HCT116 (cell line): ENCODE results near the gene ADD1. TPM values are rescaled to one million over a fixed set of nuclear protein-coding genes. Genes with fewer than 3 reads are reported as not detected.

ENCODE experiments used
- ATAC-seq: fragments of 200-7000 bp; cut with Tn5 transposase; 2 replicates; pipeline ENCODE4 v1.9.1; 2020; ENCODE audit warnings: mild to moderate bottlenecking, moderate library complexity
- BruUV-seq: library from RNA; stranded (reverse); fragments of 400-500 nt; replicated peaks from 2 replicates; lab custom pipeline; 2021; lab: Mats Ljungman, UMichigan
- CTCF ChIA-PET: fragments of 300-600 bp; sonication (Branson Sonifier 250); formaldehyde crosslinking; loops from one replicate; lab custom pipeline; 2021; ENCODE audit warnings: antibody characterized with exemption; lab: Charles Lee
- POLR2A ChIA-PET: fragments of 300-600, 350-600 bp; sonication (Branson Sonifier 250); formaldehyde crosslinking; loops from one replicate; lab custom pipeline; 2021; ENCODE audit warnings: antibody characterized with exemption; lab: Charles Lee
- RAD21 ChIA-PET, 2 experiments: fragments of 300-600 bp; sonication (Branson Sonifier 250); formaldehyde crosslinking; loops; one replicate each; lab custom pipeline; 2023; ENCODE audit warnings: low total read pairs in 2 of 2; ENCODE audit not compliant: uncharacterized antibody in 2 of 2, unreplicated experiment in 2 of 2, low non-redundant PET in 1 of 2; lab: Charles Lee
- DNase-seq: peaks from one replicate; pipeline ENCODE4 v3.0.0-alpha.2; 2010; ENCODE audit warnings: low read depth, low spot score
- H2AFZ ChIP-seq: fragments of 200-600 bp; shearing (Covaris generic), sonication (generic); 2 replicates; pipeline ENCODE4 v1.6.1; 2017; ENCODE audit warnings: low read depth, mixed run types, mixed read lengths, antibody characterized with exemption, low read length; ENCODE audit not compliant: poor library complexity, severe bottlenecking
- H3K27ac ChIP-seq: 2 replicates; pipeline ENCODE4 v1.5.1; 2012; ENCODE audit warnings: low read depth, low read length
- H3K27me3 ChIP-seq: fragments of 200-600 bp; sonication (generic); 2 replicates; pipeline ENCODE4 v1.6.1; 2016; ENCODE audit warnings: mixed run types, low read length, mixed read lengths; ENCODE audit not compliant: insufficient read depth
- H3K36me3 ChIP-seq, 2 experiments: fragments of 200-500 bp in 1 of 2; fragments of 200-600 bp in 1 of 2; sonication (Bioruptor generic) in 1 of 2; sonication (generic) in 1 of 2; 2 replicates each; pipeline versions ENCODE4 v1.5.1 to v1.6.1; 2014 to 2016; ENCODE audit warnings: low read length in 2 of 2, inconsistent platforms in 1 of 2, mixed read lengths in 1 of 2, mixed run types in 1 of 2; ENCODE audit not compliant: insufficient read depth in 2 of 2, control insufficient read depth in 1 of 2
- H3K4me1 ChIP-seq, 2 experiments: fragments of 200-600 bp in 1 of 2; sonication (generic) in 1 of 2; 2 replicates each; pipeline versions ENCODE4 v1.5.1 to v1.6.1; 2012 to 2017; ENCODE audit warnings: low read length in 2 of 2, inconsistent platforms in 1 of 2, mild to moderate bottlenecking in 1 of 2, mixed read lengths in 1 of 2, mixed run types in 1 of 2, moderate library complexity in 1 of 2; ENCODE audit not compliant: insufficient read depth in 2 of 2, control insufficient read depth in 1 of 2
- H3K4me2 ChIP-seq: fragments of 200-600 bp; sonication (generic); 2 replicates; pipeline ENCODE4 v1.6.1; 2017; ENCODE audit warnings: mixed run types, low read length, mixed read lengths
- H3K4me3 ChIP-seq, 2 experiments: fragments of 200-600 bp in 1 of 2; sonication (generic) in 1 of 2; replicated peaks in 1 of 2; 2 replicates each; pipeline ENCODE4 v1.5.1; 2011 to 2016; ENCODE audit warnings: low read length in 2 of 2, control low read depth in 1 of 2, low read depth in 1 of 2, mild to moderate bottlenecking in 1 of 2, mixed read lengths in 1 of 2, mixed run types in 1 of 2
- H3K79me2 ChIP-seq: fragments of 200-600 bp; sonication (generic); 2 replicates; pipeline ENCODE4 v1.6.1; 2017; ENCODE audit warnings: mild to moderate bottlenecking, mixed run types, low read length, moderate library complexity, mixed read lengths; ENCODE audit not compliant: insufficient read depth
- H3K9ac ChIP-seq: fragments of 200-600 bp; sonication (generic); 2 replicates; pipeline ENCODE4 v1.6.1; 2016; ENCODE audit warnings: low read length, mixed read lengths
- H3K9me2 ChIP-seq: fragments of 200-600 bp; sonication (generic), shearing (Covaris generic); 2 replicates; pipeline ENCODE4 v1.6.1; 2017; ENCODE audit warnings: mixed run types, mild to moderate bottlenecking, moderate library complexity; ENCODE audit not compliant: insufficient read depth
- H3K9me3 ChIP-seq, 2 experiments: fragments of 200-500 bp in 1 of 2; fragments of 200-600 bp in 1 of 2; sonication (Bioruptor generic) in 1 of 2; sonication (generic) in 1 of 2; 2 replicates each; pipeline ENCODE4 v1.6.1; 2014 to 2017; ENCODE audit warnings: low read length in 2 of 2, mixed read lengths in 2 of 2, inconsistent platforms in 1 of 2, low read depth in 1 of 2, mild to moderate bottlenecking in 1 of 2, mixed run types in 1 of 2, moderate library complexity in 1 of 2; ENCODE audit not compliant: control insufficient read depth in 1 of 2, insufficient read depth in 1 of 2
- H4K20me1 ChIP-seq: fragments of 200-600 bp; sonication (generic), shearing (Covaris generic); 2 replicates; pipeline ENCODE4 v1.6.1; 2017; ENCODE audit warnings: mixed run types, mild to moderate bottlenecking, moderate library complexity; ENCODE audit not compliant: insufficient read depth
- CBX3 ChIP-seq: IDR thresholded peaks from 2 replicates; pipeline ENCODE4 v1.6.1; 2012; ENCODE audit warnings: low read depth
- CEBPB ChIP-seq: IDR thresholded peaks from 2 replicates; pipeline ENCODE4 v1.6.1; 2012; ENCODE audit warnings: low read depth
- ELF1 ChIP-seq: IDR thresholded peaks from 2 replicates; pipeline ENCODE4 v1.6.1; 2012; ENCODE audit warnings: low read depth, borderline replicate concordance
- EZH2 ChIP-seq: fragments of 200-600 bp; sonication (generic); IDR thresholded peaks from 2 replicates; pipeline ENCODE4 v1.6.1; 2017; ENCODE audit warnings: antibody characterized with exemption, mixed run types
- EZH2phosphoT487 ChIP-seq: fragments of 200-600 bp; IDR thresholded peaks from 2 replicates; pipeline ENCODE4 v1.6.1; 2018; ENCODE audit warnings: antibody characterized with exemption, borderline replicate concordance
- FOSL1 ChIP-seq: IDR thresholded peaks from 2 replicates; pipeline ENCODE4 v1.6.1; 2012; ENCODE audit warnings: low read depth
- POLR2A ChIP-seq: IDR thresholded peaks from 2 replicates; pipeline ENCODE4 v1.7.0; 2011; ENCODE audit warnings: borderline replicate concordance; ENCODE audit not compliant: insufficient read depth, insufficient read length; ENCODE audit errors: extremely low read depth
- RAD21 ChIP-seq: IDR thresholded peaks from 2 replicates; pipeline ENCODE4 v1.6.1; 2012; ENCODE audit warnings: low read depth, mild to moderate bottlenecking
- SIN3A ChIP-seq: IDR thresholded peaks from 2 replicates; pipeline ENCODE4 v1.6.1; 2012; ENCODE audit warnings: low read depth
- SRF ChIP-seq: IDR thresholded peaks from 2 replicates; pipeline ENCODE4 v1.6.1; 2012; ENCODE audit warnings: low read depth
- TCF7L2 ChIP-seq: IDR thresholded peaks from 2 replicates; pipeline ENCODE4 v1.7.0; 2011; ENCODE audit warnings: borderline replicate concordance, inconsistent platforms; ENCODE audit not compliant: insufficient read depth, insufficient read length; ENCODE audit errors: extremely low read depth
- YY1 ChIP-seq: IDR thresholded peaks from 2 replicates; pipeline ENCODE4 v1.6.1; 2011; ENCODE audit warnings: low read length, low read depth, moderate library complexity, mild to moderate bottlenecking; ENCODE audit not compliant: insufficient replicate concordance; ENCODE audit errors: extremely low read depth
- ZNF274 ChIP-seq: fragments of 200-500 bp; sonication (Bioruptor generic); IDR thresholded peaks from 2 replicates; pipeline ENCODE4 v1.6.1; 2014; ENCODE audit warnings: mild to moderate bottlenecking, low read depth, low read length, inconsistent platforms
- intact Hi-C: fragments of 100-400 bp; cut with micrococcal nuclease; formaldehyde crosslinking; loops from 2 replicates; pipeline ENCODE4 v1.10.0; 2022
- total RNA-seq: library from RNA; stranded (reverse); gene quantifications from one replicate; pipeline ENCODE4 v1.2.1, GENCODE V29; 2021; ENCODE audit not compliant: unreplicated experiment
- TF ChIP-seq, protein P1 (sequence below): IDR thresholded peaks from 2 replicates; pipeline ENCODE4 v1.6.1; 2011; ENCODE audit warnings: mild to moderate bottlenecking, low read length, moderate library complexity; ENCODE audit not compliant: insufficient replicate concordance; ENCODE audit errors: extremely low read depth
- TF ChIP-seq, protein P2 (sequence below), 3 experiments: fragments of 200-600 bp in 1 of 3; sonication (generic) in 1 of 3; IDR thresholded peaks in 2 of 3; conservative IDR thresholded peaks in 1 of 3; 2 replicates each; pipeline ENCODE4 v1.5.1; 2012 to 2017; ENCODE audit warnings: low read depth in 2 of 3, low read length in 2 of 3, antibody characterized with exemption in 1 of 3, borderline replicate concordance in 1 of 3, control low read depth in 1 of 3, mild to moderate bottlenecking in 1 of 3, mixed read lengths in 1 of 3, mixed run types in 1 of 3, moderate library complexity in 1 of 3; ENCODE audit not compliant: insufficient read depth in 1 of 3
- TF ChIP-seq, protein P3 (sequence below): IDR thresholded peaks from 2 replicates; pipeline ENCODE4 v1.6.1; 2012; ENCODE audit warnings: low read depth

ADD1 gene
- total RNA-seq, 1 experiment from 2014 or later = 139 TPM

DNA sequence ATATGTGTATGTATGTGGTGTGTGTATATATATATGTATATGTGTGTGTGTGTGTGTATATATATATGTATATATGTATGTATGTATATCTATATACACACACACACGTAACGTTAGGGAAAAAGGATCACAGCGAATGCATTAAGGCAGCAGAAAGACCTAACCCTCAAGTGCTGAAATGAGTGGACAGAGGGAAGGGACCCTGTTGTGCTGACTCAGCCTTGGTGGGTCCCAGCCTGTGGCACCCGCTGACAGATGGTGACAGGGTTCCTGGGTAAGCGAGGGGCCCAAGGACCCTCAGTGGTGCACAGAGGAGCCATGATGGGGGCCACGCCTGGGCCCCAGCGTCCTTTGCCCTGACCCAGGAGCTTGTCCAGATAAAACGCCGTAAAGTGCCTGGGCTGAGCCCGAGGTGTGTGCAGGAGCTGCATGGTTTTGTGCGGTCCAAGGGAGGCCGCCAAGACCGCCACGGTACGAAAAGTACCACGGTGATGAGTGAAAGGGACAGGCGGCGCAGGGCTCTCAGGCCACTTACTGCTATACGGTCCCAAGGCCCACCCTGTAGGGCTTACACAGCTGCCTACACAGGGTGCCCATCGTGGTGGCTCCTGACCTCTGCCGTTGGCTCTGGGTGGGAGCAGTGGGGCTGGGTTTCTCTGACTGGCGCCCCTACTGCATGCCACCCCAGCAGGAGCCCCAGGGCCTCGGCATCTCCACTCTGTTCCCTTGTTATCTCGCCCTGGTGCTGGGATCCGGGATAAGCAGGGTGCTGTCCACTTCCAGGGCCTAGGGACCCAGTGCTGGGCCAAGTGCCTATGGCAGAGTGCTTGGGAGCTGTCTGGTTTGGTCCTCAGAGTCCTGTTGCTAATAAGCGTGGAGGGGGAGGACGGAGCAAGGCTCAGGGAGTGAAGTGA is 40.8 kb upstream of the ADD1 start:
- CTCF ChIA-PET = interaction anchor here (0.8 kb wide), 1 partner anchor 9 kb away, joined by 3 read pairs; no protein-coding TSS in a partner anchor
- POLR2A ChIA-PET = no interaction called here
- Histone ChIP-seq H3K27me3 (no peaks in the 10 kb centered on the region), H3K4me1 (peaks cover 31 to 67% of the 10 kb centered on the region in 2 experiments), H3K4me2 (peak overlapping the region; percentile 44), H3K36me3 (no peaks in the 10 kb centered on the region), H2AFZ (no peak overlapping the region), H3K79me2 (no peaks in the 10 kb centered on the region), H3K4me3 (no peak overlapping the region), H3K9ac (no peak overlapping the region), H3K9me3 (no peaks in the 10 kb centered on the region), H4K20me1 (no peaks in the 10 kb centered on the region), H3K9me2 (no peaks in the 10 kb centered on the region), H3K27ac (no peak overlapping the region)
- DNase-seq (no peak), ATAC-seq (0 out of 2 replicates have a peak, but pooled peaks have one; percentile 2)
- intact Hi-C loops = no loop called here
- TF ChIP-seq SRF = no peak
- TF ChIP-seq, protein P1, sequence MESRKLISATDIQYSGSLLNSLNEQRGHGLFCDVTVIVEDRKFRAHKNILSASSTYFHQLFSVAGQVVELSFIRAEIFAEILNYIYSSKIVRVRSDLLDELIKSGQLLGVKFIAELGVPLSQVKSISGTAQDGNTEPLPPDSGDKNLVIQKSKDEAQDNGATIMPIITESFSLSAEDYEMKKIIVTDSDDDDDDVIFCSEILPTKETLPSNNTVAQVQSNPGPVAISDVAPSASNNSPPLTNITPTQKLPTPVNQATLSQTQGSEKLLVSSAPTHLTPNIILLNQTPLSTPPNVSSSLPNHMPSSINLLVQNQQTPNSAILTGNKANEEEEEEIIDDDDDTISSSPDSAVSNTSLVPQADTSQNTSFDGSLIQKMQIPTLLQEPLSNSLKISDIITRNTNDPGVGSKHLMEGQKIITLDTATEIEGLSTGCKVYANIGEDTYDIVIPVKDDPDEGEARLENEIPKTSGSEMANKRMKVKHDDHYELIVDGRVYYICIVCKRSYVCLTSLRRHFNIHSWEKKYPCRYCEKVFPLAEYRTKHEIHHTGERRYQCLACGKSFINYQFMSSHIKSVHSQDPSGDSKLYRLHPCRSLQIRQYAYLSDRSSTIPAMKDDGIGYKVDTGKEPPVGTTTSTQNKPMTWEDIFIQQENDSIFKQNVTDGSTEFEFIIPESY = no peak
- TF ChIP-seq ZNF274 = no peak
- no peak for TF ChIP-seq SIN3A
- TF ChIP-seq RAD21 = no peak
- no peak for TF ChIP-seq CBX3
- TF ChIP-seq EZH2 = no peak
- no peak for TF ChIP-seq POLR2A
- no peak for TF ChIP-seq EZH2phosphoT487
- TF ChIP-seq YY1 = no peak
- no peak for TF ChIP-seq TCF7L2
- no peak for TF ChIP-seq FOSL1
- TF ChIP-seq, protein P2, sequence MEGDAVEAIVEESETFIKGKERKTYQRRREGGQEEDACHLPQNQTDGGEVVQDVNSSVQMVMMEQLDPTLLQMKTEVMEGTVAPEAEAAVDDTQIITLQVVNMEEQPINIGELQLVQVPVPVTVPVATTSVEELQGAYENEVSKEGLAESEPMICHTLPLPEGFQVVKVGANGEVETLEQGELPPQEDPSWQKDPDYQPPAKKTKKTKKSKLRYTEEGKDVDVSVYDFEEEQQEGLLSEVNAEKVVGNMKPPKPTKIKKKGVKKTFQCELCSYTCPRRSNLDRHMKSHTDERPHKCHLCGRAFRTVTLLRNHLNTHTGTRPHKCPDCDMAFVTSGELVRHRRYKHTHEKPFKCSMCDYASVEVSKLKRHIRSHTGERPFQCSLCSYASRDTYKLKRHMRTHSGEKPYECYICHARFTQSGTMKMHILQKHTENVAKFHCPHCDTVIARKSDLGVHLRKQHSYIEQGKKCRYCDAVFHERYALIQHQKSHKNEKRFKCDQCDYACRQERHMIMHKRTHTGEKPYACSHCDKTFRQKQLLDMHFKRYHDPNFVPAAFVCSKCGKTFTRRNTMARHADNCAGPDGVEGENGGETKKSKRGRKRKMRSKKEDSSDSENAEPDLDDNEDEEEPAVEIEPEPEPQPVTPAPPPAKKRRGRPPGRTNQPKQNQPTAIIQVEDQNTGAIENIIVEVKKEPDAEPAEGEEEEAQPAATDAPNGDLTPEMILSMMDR (IDR thresholded peaks at IDR 0.05 in 2 of 3, conservative IDR thresholded peaks at IDR 0.05 in 1 of 3; ENCODE audit: borderline replicate concordance in 1 of 3, insufficient read depth in 1 of 3, low read depth in 2 of 3, low read length in 2 of 3) = no peak
- TF ChIP-seq ELF1 = no peak
- TF ChIP-seq, protein P3, sequence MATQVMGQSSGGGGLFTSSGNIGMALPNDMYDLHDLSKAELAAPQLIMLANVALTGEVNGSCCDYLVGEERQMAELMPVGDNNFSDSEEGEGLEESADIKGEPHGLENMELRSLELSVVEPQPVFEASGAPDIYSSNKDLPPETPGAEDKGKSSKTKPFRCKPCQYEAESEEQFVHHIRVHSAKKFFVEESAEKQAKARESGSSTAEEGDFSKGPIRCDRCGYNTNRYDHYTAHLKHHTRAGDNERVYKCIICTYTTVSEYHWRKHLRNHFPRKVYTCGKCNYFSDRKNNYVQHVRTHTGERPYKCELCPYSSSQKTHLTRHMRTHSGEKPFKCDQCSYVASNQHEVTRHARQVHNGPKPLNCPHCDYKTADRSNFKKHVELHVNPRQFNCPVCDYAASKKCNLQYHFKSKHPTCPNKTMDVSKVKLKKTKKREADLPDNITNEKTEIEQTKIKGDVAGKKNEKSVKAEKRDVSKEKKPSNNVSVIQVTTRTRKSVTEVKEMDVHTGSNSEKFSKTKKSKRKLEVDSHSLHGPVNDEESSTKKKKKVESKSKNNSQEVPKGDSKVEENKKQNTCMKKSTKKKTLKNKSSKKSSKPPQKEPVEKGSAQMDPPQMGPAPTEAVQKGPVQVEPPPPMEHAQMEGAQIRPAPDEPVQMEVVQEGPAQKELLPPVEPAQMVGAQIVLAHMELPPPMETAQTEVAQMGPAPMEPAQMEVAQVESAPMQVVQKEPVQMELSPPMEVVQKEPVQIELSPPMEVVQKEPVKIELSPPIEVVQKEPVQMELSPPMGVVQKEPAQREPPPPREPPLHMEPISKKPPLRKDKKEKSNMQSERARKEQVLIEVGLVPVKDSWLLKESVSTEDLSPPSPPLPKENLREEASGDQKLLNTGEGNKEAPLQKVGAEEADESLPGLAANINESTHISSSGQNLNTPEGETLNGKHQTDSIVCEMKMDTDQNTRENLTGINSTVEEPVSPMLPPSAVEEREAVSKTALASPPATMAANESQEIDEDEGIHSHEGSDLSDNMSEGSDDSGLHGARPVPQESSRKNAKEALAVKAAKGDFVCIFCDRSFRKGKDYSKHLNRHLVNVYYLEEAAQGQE = no peak
- no peak for TF ChIP-seq CEBPB
- BruUV-seq = no TSS peak
- RAD21 ChIA-PET = no interaction called here
